GM10847 (cell line): ENCODE results near the gene CD53.

Experiments
- POLR2A ChIP-seq: IDR thresholded peaks from 2 replicates; pipeline ENCODE4 v1.6.1; 2011; ENCODE audit not compliant: insufficient read length; ENCODE audit errors: extremely low read depth

The CD53 gene

DNA sequence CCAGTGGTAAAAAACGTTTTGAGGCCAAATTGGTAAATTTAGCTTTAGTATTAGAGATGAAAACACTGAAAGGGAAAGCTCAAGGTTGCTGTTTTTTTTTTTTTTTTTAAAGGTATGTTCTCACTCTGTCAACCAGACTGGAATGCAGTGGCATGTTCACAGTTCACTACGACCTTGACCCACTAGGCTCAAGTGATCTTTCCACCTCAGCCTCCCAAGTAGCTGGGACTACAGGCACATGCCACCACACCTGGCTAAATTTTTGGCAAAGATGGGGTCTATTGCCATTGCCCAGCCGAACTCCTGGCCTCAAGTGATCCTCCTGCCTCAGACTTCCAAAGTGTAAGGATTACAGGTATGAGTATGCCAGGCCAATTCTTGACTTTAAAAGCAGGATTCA lies 71.9 kb downstream of the CD53 start:
- TF ChIP-seq POLR2A: no peak

DNA sequence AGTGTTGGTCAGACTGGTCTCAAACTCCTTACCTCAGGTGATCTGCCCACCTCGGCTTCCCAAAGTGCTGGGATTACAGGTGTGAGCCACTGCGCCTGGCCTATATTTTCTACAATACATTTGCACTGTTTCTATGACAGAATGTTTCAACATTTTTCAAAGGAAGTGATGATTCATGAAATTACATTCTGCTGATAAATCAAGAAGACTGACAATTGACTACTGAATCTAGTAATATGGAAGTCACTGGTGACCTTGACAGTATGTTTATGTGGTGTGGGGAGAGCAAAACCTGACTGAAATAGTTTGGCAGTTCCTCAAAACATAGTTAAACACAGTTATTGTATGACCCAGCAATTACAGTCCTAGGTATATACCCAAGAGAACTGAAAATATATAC lies 72.7 kb downstream of the CD53 start:
- no peak for TF ChIP-seq POLR2A

DNA sequence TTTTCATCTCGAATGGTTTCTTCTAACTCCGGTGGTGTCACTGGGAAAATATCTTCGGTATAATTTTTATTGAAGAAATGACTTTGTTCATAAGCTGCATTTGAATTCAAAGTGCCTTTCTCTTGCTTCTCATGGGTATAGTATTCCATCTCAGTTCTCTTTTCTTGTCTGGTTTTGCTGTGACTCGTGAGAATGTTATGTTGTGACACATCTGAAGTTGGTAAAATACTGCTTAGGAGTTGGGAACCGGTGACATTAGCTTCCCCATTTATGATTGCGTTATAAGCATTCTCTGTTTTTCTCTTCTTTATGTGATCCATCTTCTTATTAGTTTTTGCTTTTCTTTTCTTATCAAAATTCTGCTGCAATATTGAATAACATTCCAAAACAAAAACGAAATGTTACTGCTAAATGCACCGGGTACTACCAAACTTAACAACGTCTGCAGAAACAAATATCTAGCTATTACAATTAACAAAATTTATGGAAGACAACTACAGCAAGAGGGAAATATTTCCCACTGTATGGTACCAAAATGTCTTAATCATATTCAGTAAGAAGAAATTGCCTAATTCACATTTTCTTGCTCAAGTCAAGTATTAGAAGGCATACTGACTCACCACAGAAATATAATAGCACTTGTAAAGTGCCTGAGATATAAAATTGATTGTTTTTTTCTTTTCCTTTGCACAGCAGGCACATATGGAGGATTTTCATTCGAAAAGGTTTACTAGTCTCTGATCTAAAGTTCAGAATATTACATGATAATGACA lies 75.3 kb downstream of the CD53 start:
- no peak for TF ChIP-seq POLR2A
